NCI-H460 (cell line): Measurements from ENCODE around the gene TBCCD1. TPM values are rescaled to one million over a fixed set of nuclear protein-coding genes. Genes with fewer than 3 reads are reported as not detected.
"Not testable (repeated sequence)": the region's sequence is repeated elsewhere in the genome, so short reads cannot be mapped to it uniquely, and the experiment has no call there.

Source experiments
- DNase-seq: peaks from one replicate; pipeline ENCODE4 v3.0.0-alpha.2; 2016; ENCODE audit warnings: low read depth; ENCODE audit errors: extremely low read depth
- total RNA-seq: library from RNA; depleted of rRNA; stranded (reverse); fragments of >200 nt; shearing (Covaris generic); gene quantifications from 2 replicates; pipeline ENCODE4 v1.2.3, GENCODE V29; 2014

TBCCD1 gene
- total RNA-seq, 1 experiment from 2014 or later = 13.3 TPM

DNA sequence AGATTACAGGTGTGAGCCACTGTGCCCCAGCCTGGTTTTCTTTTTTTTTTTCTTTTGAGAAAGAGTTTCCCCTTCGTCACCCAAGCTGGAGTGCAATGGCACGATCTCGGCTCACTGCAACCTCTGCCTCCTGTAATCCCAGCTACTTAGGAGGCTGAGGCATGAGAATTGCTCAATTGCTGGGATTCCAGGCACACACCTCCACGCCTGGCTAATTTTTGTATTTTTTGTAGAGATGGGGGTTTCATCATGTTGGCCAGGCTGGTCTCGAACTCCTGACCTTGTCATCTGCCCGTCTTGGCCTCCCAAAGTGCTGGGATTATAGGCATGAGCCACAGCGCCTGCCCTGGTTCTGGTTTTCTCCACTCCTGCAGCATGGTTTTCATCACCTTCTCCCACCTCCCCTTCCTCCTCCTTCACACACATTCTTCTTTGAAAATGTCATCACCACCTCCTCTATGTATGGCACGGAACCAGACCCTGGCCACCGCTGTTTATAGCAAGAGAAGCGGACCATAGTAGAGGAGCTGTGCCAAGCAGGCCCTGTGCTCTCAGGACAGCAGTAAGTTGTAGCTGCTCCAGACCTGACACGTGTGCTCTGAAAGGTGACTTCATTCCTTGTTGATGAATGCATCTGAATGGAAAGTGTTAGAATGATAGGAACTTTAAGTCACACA is 31.1 kb upstream of the TBCCD1 start:
- no peak for DNase-seq

DNA sequence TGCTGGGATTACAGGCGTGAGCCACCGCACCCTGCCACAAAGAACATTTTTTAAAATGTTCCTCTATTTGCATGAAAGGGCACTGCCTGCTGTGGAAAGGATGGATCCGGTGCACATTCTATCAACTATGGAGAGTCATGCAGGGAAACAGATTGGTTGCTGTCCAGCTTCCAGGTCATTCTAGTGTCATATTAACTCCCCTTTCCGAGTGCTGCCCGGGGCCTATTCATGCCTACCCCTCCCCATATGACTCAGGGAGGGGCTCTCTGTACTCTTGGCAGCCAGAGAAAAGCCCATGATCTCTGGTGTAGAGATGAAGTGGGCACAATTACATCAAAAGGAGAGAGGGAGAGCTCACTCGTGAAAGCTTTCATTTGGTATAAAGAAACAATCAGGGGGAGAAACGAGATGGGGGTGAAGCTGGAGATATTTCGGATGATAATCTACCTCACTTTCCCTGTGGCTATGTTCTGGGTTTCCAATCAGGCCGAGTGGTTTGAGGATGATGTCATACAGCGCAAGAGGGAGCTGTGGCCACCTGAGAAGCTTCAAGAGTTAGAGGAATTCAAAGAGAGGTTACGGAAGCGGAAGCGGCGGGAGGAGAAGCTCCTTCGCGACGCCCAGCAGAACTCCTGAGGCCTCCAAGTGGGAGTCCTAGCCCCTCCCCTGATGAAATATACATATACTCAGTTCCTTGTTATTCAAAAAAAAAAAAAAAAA is 29.6 kb upstream of the TBCCD1 start:
- DNase-seq = peak; percentile 22

DNA sequence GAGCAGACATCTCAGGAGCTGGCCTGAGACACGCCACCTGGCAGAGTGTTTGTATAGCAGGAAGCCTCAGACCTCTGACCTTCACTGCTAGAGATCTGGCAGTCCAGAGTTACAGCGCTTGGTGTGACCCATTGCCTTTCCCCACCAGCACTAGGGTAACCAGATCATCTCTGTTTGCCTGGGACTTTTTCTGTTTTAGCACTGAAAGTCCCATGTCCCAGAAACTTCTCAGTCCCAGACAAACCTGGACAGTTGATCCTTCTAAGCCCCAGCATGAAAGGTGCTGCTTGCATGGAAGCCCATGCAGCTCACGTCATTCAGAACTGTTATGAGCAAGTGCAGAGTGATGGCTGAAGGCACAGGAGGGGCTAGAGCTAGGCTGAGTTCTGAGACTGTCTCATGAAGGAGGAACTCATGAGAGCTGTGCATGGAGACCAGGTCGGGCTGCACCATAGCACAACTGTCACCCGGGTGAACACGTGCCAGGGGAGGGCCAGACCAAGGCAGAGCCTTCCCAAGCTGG is 27.5 kb upstream of the TBCCD1 start:
- DNase-seq = no peak

DNA sequence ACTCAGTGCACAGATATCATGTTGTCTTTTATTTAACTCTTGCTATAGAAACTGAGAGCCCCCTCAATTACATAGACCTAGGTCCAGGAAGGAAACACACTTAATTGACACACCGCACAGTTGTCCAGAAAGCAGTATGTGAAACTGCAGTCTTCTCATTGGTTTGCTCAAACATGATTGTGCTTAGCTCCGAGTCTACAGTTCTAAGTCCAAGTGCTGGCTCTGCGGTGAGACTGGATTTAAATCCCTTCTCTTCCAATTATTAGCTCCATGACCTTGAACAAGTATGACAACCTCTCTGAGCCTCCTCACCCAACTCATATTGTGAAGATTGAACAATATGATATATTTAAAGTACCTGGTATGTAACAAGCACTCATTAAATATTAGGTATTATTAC is 26.7 kb upstream of the TBCCD1 start:
- DNase-seq = no peak

DNA sequence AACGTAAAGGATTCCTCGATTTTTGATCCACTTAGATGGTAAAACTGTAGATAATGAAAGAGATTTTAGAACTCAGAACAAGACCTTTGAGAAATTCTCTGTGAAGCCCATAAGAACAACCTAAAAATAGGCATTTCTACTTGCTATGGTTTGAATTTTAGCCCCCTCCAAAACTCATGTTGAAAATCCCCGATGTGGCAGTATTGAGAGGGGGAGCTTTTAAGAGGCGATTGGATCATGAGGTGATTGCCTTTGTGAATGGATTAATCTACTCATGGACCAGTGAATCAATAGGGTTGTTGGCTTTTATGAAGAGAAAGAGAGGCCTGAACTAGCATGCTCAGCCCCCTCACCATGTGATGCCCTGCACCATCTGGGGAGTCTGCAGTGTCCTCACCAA is 25.5 kb upstream of the TBCCD1 start:
- no peak for DNase-seq

DNA sequence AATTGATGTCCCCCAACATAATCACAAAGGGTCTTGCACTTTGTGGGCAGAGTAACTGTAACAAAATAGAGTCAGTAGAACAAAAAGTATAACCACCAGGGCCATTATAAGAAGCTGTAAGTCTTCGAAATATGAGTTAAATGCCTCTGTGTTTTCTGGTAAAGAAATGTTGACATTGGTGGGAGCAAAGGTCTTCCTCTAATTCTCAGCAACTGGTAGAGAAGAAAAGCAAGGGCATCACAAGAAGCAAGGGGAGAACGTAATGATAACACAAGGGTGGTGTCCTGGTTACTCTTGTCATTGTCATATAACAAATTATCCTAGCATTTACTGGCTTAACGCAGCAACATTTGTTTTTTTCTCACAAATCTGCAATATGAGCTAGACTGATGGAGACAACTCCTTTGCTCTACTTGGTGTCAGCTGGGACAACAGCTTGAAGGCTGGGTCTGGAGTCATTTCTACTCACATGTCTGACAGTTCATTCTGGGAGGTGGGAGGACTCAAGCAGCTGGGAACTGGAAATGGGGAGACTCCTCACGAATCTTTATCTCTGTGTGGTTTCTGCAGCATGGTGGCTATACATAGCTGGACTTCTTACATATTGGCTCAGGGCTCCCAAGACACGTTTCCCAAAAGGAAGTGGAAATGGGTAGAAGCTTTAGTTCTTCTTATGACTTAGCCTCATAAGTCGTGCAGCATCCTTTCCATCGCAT is 23.6 kb upstream of the TBCCD1 start:
- no peak for DNase-seq

DNA sequence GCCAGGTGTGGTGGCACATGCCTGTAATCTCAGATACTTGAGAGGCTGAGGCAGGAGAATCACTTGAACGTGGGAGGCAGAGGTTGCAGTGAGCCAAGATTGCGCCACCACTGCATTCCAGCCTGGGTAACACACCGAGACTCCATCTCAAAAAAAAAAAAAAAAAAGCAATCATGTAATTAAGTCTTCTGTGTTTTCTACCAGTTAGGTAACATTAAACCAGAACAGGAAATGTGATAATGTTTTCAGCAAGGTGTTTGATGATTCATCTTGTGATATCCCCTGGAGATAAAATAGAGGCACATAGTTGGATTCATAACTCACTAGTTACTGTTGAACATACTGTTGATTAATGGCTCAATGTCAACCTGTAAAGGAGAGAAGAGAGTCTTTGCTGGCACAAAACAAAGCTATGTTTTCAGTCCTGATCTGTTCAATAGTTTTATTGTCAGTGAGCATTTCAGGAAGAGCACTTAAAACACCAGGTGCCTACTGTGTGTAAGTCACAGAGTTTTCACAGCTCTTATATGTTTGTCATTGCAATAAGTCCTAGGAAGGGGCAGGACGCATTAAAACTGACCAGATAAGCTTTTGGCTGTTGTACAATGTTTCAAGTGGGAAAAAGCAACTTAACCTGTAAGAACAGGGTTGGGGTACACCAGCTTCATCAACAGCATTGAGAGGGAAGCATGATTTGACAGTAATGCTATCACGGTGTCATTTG is 22.9 kb upstream of the TBCCD1 start:
- no peak for DNase-seq

DNA sequence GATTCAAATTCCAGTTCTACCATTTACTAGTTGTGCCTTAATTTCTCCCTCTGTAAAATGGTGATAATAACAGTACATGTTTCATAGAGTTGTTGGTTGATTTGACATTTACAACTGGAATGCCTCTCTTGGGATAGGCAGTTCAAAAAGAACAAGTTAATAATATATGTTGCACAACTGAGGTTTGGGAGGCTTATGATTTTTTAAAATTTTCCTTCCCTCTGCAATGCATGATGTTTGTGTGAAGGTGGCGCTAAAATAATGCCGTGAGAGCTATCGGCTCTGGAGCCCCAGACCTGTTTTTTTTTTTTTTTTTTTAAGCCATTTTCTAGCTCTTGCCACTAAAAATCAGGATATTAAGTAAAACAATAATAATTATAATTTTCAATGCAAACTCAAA is 22.0 kb upstream of the TBCCD1 start:
- no peak for DNase-seq

DNA sequence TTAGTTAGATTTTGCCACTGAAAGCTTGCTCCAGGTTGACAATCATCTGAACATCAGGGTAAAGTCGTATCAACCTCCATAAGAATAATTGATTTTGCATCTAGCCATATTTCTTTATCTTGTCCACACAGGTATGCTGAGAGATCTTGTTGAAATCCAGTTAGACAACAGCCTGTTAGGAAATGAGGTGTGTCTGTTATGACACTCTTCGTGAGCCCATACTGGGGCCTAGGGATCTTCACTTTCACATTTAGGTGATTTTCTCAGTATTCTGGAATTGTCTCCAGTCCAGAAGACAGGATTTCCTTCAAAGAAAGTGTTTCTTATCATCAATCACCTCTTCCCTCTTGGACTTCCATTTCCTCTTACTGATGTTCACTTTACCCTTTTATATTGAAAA is 21.5 kb upstream of the TBCCD1 start:
- DNase-seq = no peak

DNA sequence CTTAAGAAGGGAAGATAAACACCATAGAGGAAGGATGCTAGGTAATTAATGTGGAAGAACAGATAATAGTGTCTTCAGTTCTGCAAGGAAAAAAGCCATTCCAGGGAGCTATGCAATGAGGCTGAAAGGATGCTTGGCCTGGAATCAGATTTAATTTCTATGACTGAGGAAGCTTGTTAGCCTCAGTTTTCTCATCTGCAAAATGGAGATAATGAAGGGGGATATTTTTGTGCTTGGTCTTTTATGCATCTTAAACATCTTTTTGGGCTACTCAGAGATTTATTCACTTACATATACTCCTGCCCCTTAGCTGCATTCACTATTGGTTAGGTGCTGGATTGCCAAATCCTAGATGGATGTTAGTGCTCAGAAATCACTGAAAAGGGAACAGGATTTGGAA is 20.0 kb upstream of the TBCCD1 start:
- DNase-seq = no peak

DNA sequence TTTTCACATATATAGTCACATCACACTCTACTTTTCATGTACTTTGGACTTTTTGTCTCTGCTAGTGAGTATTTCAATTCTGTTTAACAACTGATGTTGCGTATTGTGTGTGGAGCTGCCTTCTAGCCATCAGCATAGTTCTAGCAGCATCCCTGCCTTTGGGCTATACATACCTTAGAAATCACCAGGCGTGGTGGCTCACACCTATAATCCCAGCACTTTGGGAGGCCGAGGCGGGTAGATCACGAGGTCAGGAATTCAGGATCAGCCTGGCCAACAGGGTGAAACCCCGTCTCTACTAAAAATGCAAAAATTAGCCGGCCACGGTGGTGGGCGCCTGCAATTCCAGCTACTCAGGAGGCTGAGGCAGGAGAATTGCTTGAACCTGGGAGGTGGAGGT is 19.1 kb upstream of the TBCCD1 start:
- DNase-seq = not testable (repeated sequence)

DNA sequence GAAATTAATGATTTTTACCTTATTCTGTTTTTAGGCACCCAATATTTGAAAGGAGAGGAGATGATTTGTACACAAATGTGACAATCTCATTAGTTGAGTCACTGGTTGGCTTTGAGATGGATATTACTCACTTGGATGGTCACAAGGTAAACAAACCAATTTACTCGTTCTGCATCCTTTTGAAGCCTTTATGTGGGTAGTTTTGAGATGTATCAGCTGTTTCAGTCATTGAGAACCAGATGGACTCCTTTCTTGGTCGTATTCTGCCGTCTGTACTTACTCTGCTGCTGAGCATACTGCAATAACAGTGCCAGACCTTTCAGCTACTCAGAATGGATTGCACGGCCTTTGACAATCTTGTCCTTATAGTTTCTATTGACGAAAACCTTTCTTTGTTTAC is 16.7 kb upstream of the TBCCD1 start:
- no peak for DNase-seq

DNA sequence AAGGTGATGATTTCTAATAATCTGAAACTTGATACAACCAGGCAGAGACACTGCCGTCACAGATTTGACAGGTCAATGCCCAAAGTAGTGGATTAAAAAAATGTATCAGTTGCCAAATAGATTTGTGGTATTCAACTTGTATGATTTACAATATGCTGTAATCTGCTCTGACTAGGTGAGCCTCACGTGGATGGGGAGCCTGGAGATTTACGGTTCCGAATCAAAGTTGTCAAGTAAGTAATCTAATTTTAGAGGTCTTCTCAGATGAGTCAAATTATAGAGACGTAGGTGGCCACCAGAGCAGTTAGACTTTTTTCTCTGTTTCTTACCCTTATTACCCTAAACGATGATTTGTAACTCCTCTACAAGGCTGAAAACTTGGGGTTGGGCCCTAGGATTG is 15.4 kb upstream of the TBCCD1 start:
- DNase-seq = no peak

DNA sequence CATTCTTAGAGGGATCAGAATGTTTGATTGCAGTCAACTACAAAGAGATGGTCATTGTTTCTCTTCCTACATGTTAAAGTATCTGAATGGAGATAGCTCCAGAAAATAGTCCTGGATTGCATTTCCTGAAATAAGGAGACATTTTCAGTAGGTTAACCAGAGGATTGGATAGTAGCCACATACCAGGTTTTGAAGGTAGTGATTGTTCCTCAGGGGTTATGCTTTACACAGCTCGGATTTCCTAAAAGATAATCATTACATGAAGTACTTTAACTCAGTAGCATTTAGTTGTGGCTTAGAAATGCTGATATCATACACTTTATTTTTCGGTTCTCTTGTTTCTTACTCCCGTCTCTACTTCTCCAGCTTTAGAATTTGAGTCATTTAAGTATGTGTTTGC is 13.6 kb upstream of the TBCCD1 start:
- DNase-seq = no peak

DNA sequence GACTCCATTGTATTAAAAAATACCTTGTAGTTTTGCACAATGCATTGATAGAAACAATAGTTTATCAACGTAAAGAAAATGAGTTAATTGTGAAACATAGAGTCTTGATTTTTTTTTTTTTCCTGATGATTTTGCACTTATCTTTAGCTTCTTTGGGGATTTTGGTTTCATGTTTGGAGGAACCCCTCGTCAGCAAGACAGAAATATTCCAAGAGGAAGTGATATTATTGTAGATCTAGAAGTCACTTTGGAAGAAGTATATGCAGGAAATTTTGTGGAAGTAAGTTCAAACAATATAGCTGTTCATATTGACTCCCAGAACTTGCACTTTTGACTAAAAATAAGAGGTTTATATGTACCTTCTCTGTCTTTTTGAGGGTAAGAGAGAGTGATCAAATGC is 10.4 kb upstream of the TBCCD1 start:
- no peak for DNase-seq

DNA sequence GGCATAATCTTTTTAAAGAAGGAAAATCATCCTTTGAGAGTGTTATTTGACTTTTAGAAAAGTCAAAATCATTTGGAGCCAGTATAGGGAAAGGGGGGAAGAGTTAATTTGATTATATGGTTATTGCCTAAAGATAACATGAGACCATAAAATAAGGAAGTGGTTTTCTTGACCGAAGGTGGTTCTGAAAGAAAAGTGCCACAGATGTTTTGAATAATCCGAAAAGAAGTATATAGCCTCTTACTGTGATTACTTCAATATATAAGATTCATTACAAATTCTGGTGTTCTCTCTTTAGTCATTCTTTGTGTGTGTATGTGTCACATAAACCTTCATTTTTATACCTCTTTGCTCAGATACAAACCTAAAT is 4.5 kb upstream of the TBCCD1 start:
- no peak for DNase-seq

DNA sequence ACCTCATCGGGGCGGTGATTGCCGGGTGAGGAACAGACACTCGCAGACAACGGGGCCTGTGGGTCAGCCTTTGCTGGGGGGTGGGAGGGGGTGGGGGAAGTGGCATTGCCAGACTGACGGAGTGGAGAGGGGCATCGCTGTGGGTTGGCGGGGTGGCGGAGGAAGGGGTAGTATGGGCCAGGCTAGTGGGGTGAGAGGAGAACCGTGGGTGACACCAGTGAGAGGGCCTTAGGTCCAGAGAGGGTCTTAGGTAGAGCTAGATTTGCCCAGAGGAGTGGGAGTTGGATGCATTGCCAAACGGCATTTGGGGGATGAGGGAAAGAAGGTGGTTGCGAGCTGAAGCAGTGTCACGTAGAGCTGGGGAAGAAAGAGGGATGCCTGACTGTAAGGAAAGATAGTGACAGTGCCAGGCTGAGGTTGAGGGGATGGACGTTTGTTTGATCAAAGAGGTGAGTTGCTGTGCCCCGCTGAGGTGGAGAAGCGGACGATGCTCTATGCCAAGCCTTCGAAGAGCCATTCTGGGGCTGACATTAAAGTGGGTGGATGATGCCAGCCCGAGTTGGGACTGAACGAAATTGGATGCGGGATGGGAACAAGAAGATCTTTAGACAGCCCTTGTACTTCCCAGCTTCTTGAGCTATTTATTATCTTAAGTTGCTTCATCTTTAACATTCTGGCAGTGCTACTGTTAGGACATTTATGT is 4.0 kb upstream of the TBCCD1 start:
- no peak for DNase-seq

DNA sequence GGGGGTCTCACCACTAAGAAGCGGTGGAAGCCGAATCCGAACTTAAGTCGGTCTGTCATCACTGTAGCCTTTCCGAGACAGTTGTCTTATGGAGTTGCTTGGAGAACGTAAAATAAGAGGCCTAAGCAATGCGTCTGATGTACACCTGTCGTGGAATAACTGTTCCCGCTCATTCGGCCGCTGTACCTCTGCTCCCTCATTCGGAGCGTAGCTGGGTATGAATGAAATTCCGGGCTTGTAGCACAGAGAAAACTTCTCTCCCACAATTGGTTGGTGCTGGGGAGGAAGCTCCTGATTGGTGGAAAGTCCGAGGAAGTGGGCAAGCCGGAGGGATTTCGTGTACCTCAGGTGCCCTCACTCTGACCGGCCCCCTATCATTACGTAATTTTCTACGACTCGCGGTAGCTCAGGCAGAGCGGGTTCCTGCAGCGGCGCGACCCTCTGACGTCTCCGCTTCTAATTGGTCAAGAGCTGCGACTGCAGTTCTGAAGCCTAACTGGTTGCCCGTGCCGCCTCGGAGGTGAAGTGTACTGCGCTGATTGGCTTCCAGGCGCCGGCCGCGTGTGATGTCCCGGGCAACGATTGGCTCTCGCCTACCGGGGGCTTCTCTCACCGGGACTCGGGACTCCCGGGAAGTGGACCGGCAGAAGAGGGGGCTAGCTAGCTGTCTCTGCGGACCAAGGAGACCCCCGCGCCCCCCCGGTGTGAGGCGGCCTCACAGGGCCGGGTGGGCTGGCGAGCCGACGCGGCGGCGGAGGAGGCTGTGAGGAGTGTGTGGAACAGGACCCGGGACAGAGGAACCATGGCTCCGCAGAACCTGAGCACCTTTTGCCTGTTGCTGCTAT is 3.2 kb upstream of the TBCCD1 start, which contains the start of gene DNAJB11:
Gene DNAJB11, plus strand, starts transcription at position 625 of the 845 bp plus-strand sequence. Its CDS starts 178 bp downstream, at position 803.
- peak; percentile 98 for DNase-seq

DNA sequence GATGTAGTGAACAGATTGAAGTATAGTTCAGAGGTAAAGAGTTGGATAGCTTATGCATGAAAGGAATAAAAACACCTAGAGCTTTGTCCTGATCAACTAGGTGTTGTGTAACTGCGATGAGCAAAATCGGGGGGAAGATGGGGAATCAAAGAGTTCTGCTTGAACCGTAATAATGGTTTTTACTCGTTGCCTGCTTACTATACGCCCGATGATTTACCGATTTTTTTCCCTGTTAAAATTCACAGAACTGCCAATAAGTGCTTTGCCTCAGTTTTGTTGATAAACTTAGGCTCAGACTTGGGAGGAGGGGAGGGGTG is 2.6 kb upstream of the TBCCD1 start:
- DNase-seq = no peak

DNA sequence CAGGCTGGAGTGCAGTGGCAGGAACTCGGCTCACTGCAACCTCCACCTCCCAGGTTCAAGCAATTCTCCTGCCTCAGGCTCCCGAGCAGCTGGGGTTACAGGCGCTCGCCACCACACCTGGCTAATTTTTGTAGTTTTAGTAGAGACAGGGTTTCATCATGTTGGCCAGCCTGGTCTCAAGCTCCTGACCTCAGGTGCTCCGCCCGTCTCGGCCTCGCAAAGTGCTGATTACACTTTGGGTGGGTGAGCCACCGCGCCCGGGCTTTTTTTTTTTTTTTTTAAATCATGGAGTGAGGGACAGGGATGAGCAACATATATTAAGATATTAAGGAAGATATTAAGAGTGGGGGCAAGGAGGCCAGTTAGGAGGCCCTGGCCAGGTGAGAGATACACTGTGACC is 2.2 kb upstream of the TBCCD1 start:
- not testable (repeated sequence) for DNase-seq
